Measurements from ENCODE around the gene DNLZ.

DNA sequence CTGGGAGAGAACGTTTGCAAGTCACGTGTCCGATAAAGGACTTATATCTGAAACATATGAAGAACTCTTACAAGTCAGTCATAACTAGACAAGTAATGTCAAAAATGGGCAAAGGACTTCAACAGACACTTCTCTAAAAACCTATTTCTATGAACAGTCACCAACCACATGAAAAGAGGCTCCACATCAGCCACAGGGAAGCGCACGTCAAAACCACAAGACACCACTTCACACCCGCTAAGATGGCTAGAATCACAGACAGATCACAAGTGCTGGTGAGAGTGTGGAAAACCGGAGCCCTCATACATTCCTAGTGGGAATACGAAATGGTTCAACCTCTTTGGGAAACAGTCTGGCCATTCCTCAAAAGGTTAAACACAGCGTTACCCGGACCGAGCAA is 21.5 kb upstream of the DNLZ start:
- TF ChIP-seq CTCF (IDR thresholded peaks at IDR 0.05) (no peak), POLR2A (IDR thresholded peaks at IDR 0.05) (no peak)
